Measurements from ENCODE around the gene GLRX. TPM values are rescaled to one million over a fixed set of nuclear protein-coding genes. Genes with fewer than 3 reads are reported as not detected.

GLRX gene
- polyA plus RNA-seq, 1 donor = 111 TPM

DNA sequence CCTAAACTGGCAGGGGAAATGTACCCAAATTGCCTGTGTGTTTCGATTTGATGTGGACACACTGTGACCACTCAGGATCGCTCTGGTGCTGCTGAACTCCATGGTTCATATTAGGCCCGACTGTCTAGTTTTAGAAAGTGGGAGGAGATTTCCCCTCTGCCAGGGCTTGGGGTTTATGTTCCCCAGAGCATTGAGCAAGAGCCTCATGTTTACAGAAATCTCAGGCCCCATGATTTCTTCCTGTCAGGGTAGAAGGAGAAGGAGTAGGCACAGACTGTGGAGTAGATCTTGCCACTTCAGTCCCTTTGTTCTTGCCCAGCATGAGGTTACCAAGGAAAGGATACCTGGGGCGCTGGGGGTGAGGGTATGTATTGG is 40.8 kb upstream of the GLRX start:
- Histone ChIP-seq H3K4me1 (ENCODE audit: control insufficient read depth, insufficient read depth, low read length) (peaks cover 43% of the 10 kb centered on the region), H3K4me3 (ENCODE audit: low read length) (no peak overlapping the region), H3K36me3 (ENCODE audit: control insufficient read depth, insufficient read depth, low read length) (no peaks in the 10 kb centered on the region), H3K9me3 (ENCODE audit: control insufficient read depth, low read depth, low read length) (peaks cover 2% of the 10 kb centered on the region), H3K27ac (ENCODE audit: low read length) (peak overlapping the region; percentile 67), H3K27me3 (ENCODE audit: control insufficient read depth, insufficient read depth, low read length) (no peaks in the 10 kb centered on the region)
- no CpG with 5 or more reads among the region's 4 CpGs for WGBS (ENCODE audit: insufficient coverage, low lambda C conversion rate)
- peak in 1 of 2 donors; percentile 40 for DNase-seq

DNA sequence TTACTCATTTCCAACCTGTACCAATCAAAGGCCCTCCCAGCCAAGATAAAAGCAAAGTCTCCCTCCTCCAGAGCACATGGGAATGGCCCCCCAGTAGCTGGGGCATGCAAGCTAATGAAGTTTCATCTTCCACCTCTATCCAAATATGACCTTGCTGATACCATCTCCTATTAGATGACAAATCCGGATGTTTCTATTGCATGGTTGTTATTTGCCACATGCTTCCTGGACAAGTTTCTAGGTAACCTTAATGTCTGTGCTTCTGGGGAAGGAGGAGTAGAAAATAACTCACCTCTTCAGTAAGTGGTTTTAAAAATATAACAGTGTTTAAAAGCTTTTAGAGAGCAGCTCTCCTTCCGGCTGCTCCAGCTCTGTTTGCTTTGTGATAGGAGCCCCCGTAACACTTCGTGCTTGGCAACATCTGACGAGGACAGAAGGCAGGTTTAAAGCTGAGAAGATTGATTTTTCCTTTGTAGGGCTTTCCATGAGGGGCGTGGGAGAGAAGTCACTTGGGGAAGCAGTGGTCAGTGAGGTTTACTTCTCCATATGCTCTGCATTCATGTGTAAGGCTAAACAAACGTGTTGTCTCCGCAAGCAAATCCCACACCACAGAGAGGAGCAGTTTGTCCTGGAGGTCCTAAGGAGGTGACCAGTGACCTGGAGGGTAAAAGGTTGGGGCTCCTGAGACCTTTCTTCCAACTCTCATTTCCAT is 40.3 kb upstream of the GLRX start:
- H3K4me3 ChIP-seq (ENCODE audit: low read length) = no peak overlapping the region
- H3K4me1 ChIP-seq (ENCODE audit: control insufficient read depth, insufficient read depth, low read length) = peaks cover 43% of the 10 kb centered on the region
- H3K9me3 ChIP-seq (ENCODE audit: control insufficient read depth, low read depth, low read length) = peaks cover 2% of the 10 kb centered on the region
- H3K27ac ChIP-seq (ENCODE audit: low read length) = peak overlapping the region; percentile 67
- WGBS (ENCODE audit: insufficient coverage, low lambda C conversion rate) = 0% methylated on average over 1 of the region's 8 CpGs
- DNase-seq = peak in 1 of 2 donors; percentile 47
- H3K36me3 ChIP-seq (ENCODE audit: control insufficient read depth, insufficient read depth, low read length) = no peaks in the 10 kb centered on the region
- no peaks in the 10 kb centered on the region for H3K27me3 ChIP-seq (ENCODE audit: control insufficient read depth, insufficient read depth, low read length)

DNA sequence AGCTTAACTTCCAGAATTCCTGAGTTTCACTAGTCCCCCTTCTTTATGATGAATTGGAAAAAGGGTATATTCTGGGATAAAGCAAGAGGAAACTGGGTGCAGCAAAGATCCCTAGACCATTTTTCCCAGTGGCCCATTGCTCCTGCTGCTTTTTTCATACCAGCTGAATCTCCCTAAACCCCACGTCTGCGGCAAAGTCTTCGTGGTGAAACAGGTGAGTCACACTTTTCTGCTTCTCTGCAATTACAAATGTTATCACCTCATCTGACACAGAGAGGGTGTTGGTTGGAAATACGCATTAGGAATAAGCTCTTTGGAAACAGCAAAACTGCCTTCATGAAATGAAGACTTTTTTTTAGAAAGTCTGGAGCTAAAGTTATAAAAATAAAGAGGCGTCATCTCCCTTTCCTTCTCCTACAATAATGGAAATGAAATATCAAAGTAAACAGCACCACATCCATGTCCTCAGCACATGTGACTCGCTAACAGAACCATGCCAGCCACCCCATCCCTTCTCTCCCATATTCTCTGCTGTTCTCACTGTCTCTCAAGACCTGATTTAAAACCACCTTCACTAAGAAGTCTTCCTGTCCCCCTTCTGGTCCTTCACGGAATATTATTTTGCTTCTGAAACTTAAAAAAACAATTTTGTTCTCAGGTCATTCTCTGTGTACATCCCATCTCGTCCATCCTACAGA is 39.5 kb upstream of the GLRX start:
- H3K27me3 ChIP-seq (ENCODE audit: control insufficient read depth, insufficient read depth, low read length) = no peaks in the 10 kb centered on the region
- no peak overlapping the region for H3K4me3 ChIP-seq (ENCODE audit: low read length)
- H3K27ac ChIP-seq (ENCODE audit: low read length) = peak overlapping the region; percentile 67
- WGBS (ENCODE audit: insufficient coverage, low lambda C conversion rate) = 60% methylated on average over 4 of the region's 8 CpGs
- peaks cover 48% of the 10 kb centered on the region for H3K4me1 ChIP-seq (ENCODE audit: control insufficient read depth, insufficient read depth, low read length)
- H3K36me3 ChIP-seq (ENCODE audit: control insufficient read depth, insufficient read depth, low read length) = no peaks in the 10 kb centered on the region
- H3K9me3 ChIP-seq (ENCODE audit: control insufficient read depth, low read depth, low read length) = peaks cover 2% of the 10 kb centered on the region
- peak; percentile 38 to 68 for DNase-seq

DNA sequence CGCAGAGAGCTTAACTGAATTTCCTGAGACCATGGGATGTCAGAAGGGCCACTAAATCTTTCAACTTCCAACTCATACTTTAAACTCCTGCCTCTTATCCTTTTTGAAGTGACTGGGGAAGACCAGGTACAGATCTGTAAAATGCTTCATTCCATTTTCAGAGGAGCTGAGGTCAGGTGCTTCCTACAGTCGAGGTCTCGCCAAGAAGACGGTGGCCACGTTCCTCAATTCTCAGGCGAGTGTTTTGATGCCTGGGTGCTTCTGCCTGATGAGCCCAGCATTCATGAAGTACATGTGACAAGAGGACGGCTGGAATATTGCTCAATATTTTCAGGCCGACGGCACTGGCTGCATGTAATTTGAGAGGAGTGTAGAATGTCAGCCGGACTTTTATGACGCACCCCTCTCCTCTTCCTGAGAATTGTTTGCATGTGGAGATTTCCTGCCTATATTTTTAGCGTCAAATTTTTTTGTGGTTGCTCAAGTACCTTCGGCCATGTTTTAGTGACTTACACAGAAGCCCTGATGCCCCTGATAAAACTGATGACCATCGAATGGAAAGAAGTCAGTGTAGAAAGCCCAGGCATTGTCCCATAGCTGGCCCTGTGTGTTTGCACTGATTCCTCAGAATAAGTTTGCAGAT is 38.8 kb upstream of the GLRX start:
- Histone ChIP-seq H3K27me3 (ENCODE audit: control insufficient read depth, insufficient read depth, low read length) (no peaks in the 10 kb centered on the region), H3K4me1 (ENCODE audit: control insufficient read depth, insufficient read depth, low read length) (peaks cover 48% of the 10 kb centered on the region)
- DNase-seq = peak; percentile 54 to 71

DNA sequence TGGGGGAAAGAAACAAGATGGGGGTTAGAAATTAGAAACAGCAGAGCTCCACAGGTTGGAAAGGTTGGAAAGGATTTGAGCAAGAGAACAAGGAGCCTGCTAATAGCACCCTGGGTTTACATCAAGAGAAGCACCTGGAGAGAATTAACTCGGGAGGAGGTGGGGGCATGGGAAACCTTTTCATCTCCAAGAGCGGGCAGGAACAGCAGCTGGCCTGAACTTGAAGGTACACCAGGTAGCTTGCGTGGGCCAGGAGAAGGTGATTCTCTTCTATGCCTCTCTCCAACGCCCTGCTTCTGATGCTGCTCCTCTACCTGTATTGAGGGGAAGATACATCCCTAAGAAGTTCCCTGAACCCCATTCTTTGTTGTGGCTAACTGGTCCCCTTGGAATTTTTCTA is 37.1 kb upstream of the GLRX start:
- Histone ChIP-seq H3K27me3 (ENCODE audit: control insufficient read depth, insufficient read depth, low read length) (no peaks in the 10 kb centered on the region), H3K4me1 (ENCODE audit: control insufficient read depth, insufficient read depth, low read length) (peaks cover 41% of the 10 kb centered on the region), H3K9me3 (ENCODE audit: control insufficient read depth, low read depth, low read length) (peaks cover 2% of the 10 kb centered on the region), H3K36me3 (ENCODE audit: control insufficient read depth, insufficient read depth, low read length) (no peaks in the 10 kb centered on the region), H3K4me3 (ENCODE audit: low read length) (no peak overlapping the region), H3K27ac (ENCODE audit: low read length) (no peak overlapping the region)
- DNase-seq = no peak
- no CpG with 5 or more reads among the region's 4 CpGs for WGBS (ENCODE audit: insufficient coverage, low lambda C conversion rate)

More for the DNA sequence above, 38.8 kb upstream of the GLRX start:
- Histone ChIP-seq H3K9me3 (ENCODE audit: control insufficient read depth, low read depth, low read length) (peaks cover 2% of the 10 kb centered on the region), H3K27ac (ENCODE audit: low read length) (peak overlapping the region; percentile 67), H3K36me3 (ENCODE audit: control insufficient read depth, insufficient read depth, low read length) (no peaks in the 10 kb centered on the region), H3K4me3 (ENCODE audit: low read length) (no peak overlapping the region)
- WGBS (ENCODE audit: insufficient coverage, low lambda C conversion rate) = no CpG with 5 or more reads among the region's 14 CpGs

DNA sequence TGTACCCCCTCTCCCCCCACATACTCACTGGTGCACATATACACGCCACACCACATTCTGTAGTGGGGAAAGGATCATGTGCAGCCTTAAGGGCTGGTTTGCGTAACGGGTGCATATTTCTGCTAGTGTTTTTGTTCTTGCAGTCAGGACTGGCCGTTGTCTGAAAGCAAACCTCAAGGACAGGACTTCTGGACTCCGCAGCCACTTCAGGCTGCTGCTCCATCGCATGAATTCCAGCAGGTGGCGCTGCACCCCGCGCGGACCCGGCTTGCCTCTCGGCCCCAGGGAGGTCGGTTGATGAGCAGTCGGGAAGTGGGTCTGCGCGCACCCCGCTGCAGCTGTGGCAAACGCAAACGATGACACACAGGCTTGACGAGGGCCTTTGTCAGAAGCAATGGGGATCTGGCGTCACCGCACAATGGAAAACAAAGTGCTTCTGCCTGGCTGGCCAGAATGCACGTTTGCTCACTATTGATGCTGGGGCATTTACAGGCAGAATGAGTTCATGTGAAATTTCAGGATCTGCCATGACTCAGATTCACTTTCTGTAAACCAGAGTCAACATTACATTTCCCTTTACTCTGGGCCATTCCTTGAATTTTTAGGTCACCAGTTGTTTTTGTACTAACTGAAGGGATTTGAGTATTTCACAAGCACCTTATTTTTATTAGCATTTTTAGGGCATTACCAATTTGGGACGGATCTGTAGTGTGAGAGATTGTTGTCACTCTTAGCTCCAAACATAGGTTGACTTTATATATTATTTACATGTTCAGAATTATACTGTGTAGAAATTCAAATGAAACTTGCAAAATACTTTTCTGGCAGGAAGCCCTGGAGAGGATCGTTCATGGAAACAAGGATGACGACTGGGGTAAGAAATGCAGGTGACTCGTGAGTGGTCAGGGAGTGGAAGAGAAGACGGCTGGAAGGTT is 36.4 kb upstream of the GLRX start:
- Histone ChIP-seq H3K4me1 (ENCODE audit: control insufficient read depth, insufficient read depth, low read length) (peaks cover 34% of the 10 kb centered on the region), H3K4me3 (ENCODE audit: low read length) (peak overlapping the region; percentile 23), H3K36me3 (ENCODE audit: control insufficient read depth, insufficient read depth, low read length) (no peaks in the 10 kb centered on the region), H3K27ac (ENCODE audit: low read length) (no peak overlapping the region), H3K27me3 (ENCODE audit: control insufficient read depth, insufficient read depth, low read length) (no peaks in the 10 kb centered on the region), H3K9me3 (ENCODE audit: control insufficient read depth, low read depth, low read length) (peaks cover 2% of the 10 kb centered on the region)
- 92% methylated on average over 4 of the region's 28 CpGs for WGBS (ENCODE audit: insufficient coverage, low lambda C conversion rate)
- peak; percentile 84 to 85 for DNase-seq

DNA sequence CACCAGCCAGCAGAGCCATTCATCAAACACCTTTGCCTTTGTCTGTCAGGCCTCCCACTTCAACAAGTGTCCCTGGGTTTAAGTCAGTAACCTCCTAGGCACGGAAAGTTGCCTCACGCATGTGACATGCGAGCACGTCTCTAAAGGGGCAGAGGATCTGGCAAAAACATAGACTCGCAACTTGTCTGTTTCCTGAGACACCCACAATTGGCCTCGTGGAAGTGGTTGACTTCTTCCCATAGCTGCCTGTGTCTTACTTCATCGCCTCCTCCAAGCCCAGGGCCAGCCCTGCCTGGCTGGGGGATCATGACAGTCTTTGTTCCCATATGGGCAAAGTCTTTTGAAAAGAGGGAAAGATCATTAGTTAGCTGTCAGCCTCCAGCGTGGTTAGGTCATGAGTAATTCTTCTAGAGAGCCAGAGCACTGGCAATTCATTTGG is 35.5 kb upstream of the GLRX start:
- Histone ChIP-seq H3K27me3 (ENCODE audit: control insufficient read depth, insufficient read depth, low read length) (no peaks in the 10 kb centered on the region), H3K4me1 (ENCODE audit: control insufficient read depth, insufficient read depth, low read length) (peaks cover 27% of the 10 kb centered on the region), H3K36me3 (ENCODE audit: control insufficient read depth, insufficient read depth, low read length) (no peaks in the 10 kb centered on the region), H3K9me3 (ENCODE audit: control insufficient read depth, low read depth, low read length) (peaks cover 2% of the 10 kb centered on the region), H3K27ac (ENCODE audit: low read length) (no peak overlapping the region), H3K4me3 (ENCODE audit: low read length) (no peak overlapping the region)
- DNase-seq = no peak
- no CpG with 5 or more reads among the region's 8 CpGs for WGBS (ENCODE audit: insufficient coverage, low lambda C conversion rate)

DNA sequence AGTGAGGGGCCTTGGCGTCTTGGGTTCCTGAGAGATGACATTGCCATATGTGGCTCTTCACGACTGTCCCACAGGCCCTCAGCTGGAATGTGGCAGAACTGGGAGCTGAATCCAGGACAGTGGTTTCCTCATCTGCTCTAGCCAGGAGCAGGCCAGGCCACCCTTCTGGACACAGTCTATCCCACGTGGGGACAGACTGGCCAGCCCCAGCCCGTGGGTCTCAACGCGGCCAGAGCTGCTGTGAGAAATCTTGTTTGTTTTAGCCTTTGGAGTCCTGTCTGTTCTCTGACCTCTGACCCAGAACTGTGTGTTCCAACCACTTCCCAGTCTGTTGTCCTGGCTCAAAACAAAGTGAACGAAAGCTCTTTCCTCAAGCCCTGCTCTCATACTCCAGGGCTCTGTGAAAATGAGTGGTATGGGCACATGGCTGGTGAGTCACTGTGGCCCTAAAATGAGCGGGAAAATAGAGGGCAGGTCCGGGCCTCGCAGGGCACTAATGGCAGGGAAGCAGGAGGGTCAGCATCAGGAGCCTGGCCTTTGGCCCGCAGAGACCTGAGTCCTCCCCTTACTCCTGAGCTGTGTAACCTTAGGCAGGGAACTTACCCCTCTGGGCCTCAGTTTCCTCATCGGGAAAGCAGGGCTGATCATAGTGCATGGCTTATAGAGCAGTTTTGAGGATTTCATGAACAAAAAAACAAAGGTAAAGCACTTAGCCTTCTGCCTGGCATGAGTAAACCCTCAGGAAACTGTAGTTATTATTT is 34.8 kb upstream of the GLRX start:
- Histone ChIP-seq H3K36me3 (ENCODE audit: control insufficient read depth, insufficient read depth, low read length) (no peaks in the 10 kb centered on the region), H3K27me3 (ENCODE audit: control insufficient read depth, insufficient read depth, low read length) (no peaks in the 10 kb centered on the region), H3K4me3 (ENCODE audit: low read length) (no peak overlapping the region), H3K4me1 (ENCODE audit: control insufficient read depth, insufficient read depth, low read length) (peaks cover 20% of the 10 kb centered on the region), H3K27ac (ENCODE audit: low read length) (no peak overlapping the region), H3K9me3 (ENCODE audit: control insufficient read depth, low read depth, low read length) (peaks cover 2% of the 10 kb centered on the region)
- no peak for DNase-seq
- no CpG with 5 or more reads among the region's 12 CpGs for WGBS (ENCODE audit: insufficient coverage, low lambda C conversion rate)

DNA sequence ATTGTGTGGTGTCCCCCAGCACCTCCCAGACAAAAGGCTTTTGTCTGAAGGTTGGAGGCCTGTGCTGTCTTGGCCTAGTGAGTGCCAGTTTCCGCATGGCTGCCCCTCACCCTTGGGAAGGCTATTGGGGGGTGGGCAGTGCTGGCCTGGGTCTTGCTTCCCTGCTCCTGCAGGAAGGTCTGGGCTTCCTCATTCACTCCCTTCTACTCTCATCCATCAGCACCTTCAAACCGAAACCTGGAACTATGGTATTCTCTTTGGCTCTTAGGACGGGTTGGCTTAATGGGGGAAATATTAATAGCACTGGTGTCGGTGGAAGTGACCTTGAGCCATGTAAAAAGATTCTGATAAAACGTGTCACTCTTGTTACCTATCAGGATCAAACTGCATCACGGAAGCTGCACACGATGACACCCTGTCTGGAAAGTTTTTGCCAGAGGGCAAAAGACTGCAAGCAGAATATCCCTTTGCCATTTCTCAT is 34.0 kb upstream of the GLRX start:
- no peak for DNase-seq
- H3K27ac ChIP-seq (ENCODE audit: low read length) = no peak overlapping the region
- 80% methylated on average over 3 of the region's 7 CpGs for WGBS (ENCODE audit: insufficient coverage, low lambda C conversion rate)
- H3K9me3 ChIP-seq (ENCODE audit: control insufficient read depth, low read depth, low read length) = peaks cover 2% of the 10 kb centered on the region
- peaks cover 15% of the 10 kb centered on the region for H3K4me1 ChIP-seq (ENCODE audit: control insufficient read depth, insufficient read depth, low read length)
- no peaks in the 10 kb centered on the region for H3K36me3 ChIP-seq (ENCODE audit: control insufficient read depth, insufficient read depth, low read length)
- no peak overlapping the region for H3K4me3 ChIP-seq (ENCODE audit: low read length)
- H3K27me3 ChIP-seq (ENCODE audit: control insufficient read depth, insufficient read depth, low read length) = no peaks in the 10 kb centered on the region
